SKM-1 (cell line): Measurements from ENCODE around the gene PCDH18.
"Not testable (repeated sequence)": the region's sequence is repeated elsewhere in the genome, so short reads cannot be mapped to it uniquely, and the experiment has no call there.

Experiments used
- DNase-seq: peaks from one replicate; lab custom pipeline; 2025; ENCODE audit not compliant: unreplicated experiment; lab: John Stamatoyannopoulos, UW

PCDH18 gene

GRCh38 chr4:137529432-137529831 is 2.9 kb downstream of the PCDH18 start:
- no peak for DNase-seq

GRCh38 chr4:137528673-137529072 is 3.6 kb downstream of the PCDH18 start:
- DNase-seq, result no peak

GRCh38 chr4:137526681-137527080 is 5.6 kb downstream of the PCDH18 start:
- DNase-seq, result no peak

- no peak for DNase-seq
Measured at GRCh38 chr4:137524725-137525369, 7.4 kb downstream of the PCDH18 start.

DNA sequence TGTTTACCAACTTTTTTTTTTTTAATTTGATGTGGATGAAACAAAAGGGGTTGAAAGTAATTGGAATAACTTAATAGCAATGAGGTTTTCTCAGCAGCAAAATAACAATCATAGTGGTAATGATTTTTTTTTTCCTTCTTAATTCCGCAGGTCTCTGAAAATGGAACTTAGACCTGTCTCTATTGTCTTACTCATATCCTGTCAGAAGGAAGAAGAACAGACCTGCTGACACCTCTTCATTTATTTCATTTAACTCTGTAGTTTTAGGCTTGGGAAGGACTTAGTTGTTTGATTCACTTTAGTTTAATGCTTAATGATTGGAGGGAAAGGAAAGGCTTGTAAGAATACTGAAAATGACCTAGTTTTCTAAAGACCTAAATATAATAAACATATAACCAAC is 9.0 kb downstream of the PCDH18 start:
- DNase-seq, result no peak

DNA sequence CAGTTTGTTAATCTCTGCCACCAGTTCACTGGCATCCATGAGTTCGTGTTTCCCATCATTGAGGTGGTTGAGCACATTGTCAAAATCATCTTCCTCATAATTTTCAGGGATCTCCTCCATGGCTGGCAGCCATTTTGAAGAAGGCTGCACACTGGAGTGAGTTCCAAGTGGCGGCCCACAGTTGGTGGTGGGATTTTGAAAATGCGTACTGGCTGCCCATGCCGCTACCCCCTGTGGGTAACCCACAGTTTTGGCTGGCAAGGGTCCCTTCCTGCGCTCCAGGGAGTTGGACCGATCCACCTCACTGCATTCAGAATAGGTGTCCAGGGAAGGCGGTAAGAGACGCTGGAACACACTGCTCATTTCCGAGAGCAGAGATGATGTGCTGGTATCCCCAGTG is 11.2 kb downstream of the PCDH18 start:
- DNase-seq, result no peak

DNA sequence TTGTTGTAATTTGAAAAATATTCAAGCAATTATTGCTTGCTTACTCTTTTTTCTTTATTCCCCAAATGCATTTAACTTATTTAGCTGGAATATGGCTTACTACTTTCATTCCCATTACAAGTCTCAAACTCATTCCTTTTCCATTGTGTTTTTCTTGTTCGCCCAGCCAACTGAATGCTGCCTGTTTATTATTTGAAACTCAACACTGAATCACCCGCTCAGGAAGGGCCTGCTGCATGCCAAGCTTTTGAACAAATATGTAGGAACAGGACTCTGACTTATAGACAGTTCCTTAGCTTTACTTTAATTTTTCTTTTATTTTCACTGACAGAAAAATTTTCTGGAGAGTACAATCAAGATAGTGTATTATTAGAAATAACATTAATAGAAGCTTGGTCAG is 12.9 kb downstream of the PCDH18 start:
- DNase-seq, result no peak

DNA sequence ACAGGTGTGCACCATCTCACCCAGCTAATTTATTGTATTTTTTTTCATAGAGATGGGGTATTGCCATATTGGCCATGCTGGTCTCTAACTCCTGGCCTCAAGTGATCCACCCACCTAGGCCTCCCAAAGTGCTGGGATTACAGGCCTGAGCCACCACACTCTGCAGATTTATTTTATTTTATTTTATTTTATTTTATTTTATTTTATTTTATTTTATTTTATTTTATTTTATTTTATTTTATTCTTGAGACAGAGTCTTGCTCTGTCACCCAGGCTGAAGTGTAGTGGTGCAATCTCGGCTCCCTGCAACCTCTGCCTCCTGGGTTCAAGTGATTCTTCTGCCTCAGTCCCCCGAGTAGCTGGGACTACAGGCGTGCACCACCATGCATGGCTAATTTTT is 15.0 kb downstream of the PCDH18 start:
- not testable (repeated sequence) for DNase-seq

- DNase-seq, result no peak
Measured at GRCh38 chr4:137514406-137515111, 17.7 kb downstream of the PCDH18 start.

DNA sequence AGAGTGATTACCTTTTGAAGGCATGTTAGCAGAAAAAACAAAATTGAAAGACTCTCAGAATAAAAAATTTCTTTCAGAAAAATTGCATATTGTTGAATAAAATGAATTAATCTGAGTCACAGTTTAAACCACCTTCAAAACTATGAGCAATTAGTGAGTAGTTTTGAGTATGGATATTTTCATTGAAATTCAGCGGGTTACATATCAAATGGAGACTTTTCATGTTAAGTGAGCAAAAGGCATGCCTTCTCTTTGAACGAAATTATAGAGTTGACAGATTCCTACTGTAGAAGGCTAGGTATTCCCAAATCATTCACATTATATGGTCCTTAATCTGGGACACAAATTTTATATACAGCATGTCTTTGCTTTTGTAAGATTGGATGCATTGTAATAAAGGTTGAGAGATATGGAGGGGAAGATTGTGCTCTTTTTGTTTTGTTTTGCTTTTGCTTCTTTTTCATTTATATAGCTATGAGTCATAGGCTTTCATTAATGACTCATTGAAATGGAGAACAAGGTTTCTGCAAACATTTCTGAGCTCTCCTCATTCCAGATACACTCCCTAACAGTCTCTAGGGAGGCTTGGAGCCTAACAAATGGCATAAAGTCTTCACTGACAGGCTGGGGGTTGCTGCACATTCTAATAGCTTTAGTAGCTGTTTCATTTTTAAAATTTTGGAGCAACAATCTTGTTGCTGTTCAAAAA is 21.6 kb downstream of the PCDH18 start:
- DNase-seq, result no peak

GRCh38 chr4:137509855-137510282 is 22.4 kb downstream of the PCDH18 start:
- no peak for DNase-seq

- no peak for DNase-seq
Measured at GRCh38 chr4:137502339-137503129, 29.8 kb downstream of the PCDH18 start.

GRCh38 chr4:137496267-137496666 is 36.0 kb downstream of the PCDH18 start:
- not testable (repeated sequence) for DNase-seq

DNA sequence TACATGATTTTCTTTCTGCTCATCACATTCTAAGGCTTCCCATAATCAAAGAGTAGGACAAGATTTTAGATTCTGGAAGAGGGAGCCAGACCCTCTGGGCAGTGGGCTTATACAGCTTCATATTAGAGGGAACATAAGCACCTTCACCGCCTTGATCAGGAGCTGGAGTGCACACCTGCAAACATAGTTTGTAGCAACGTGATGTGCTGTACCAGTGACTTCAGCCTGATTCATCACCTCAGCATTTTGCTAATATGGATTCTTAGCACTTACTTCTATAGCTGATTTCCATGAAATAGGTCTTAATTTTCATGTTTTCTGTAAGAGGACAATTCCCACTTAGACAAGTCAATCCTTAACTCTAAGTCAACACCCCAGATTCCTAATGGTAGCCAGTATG is 36.7 kb downstream of the PCDH18 start:
- no peak for DNase-seq

GRCh38 chr4:137483313-137483959 is 48.9 kb downstream of the PCDH18 start:
- not testable (repeated sequence) for DNase-seq

DNA sequence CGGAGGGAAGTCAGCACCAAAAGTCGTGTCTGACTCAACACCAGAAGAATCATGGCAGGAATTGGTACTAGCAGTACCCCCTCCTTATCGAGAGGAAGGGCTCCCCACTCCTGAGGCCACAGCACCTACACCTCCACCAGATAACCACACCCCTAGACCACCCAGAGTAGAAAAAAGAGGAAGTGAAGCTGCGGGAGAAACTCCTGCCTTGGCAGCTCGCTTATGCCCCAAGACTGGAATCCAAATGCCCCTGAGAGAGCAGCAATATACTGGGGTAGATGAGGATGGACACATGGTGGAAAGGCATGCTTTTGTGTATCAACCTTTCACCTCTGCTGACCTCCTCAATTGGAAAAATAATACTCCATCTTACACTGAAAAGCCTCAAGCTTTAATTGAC is 52.6 kb downstream of the PCDH18 start:
- not testable (repeated sequence) for DNase-seq

GRCh38 chr4:137476345-137476744 is 55.9 kb downstream of the PCDH18 start:
- no peak for DNase-seq

DNA sequence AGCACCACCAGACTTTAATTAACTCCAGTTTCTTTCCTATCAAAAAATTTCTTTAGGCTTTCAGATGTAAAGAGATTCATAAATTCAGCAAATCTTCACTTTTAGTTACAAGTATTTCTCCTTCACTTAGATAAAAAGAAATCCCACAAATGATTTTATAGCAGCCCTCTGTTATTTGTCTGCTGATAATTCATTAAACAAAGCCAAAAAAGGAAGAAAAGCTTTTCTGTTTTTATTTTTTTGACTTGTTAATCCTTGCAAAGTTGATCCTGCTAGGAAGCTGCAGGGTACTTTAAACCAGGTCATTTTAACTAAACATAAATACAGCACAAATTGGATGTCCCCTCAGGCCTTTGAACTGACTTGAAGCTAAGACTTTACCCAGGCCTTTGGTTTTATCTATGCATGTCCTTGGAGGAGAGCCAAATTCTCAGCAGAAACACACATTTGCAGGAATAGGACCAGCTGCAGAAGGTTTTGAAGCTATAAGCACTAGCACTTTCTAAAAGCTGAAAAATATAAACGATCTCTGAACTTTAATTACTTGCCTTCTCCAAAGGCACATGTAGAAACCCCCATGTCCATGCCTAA is 57.5 kb downstream of the PCDH18 start:
- DNase-seq, result no peak

GRCh38 chr4:137471895-137472294 is 60.4 kb downstream of the PCDH18 start:
- DNase-seq, result no peak

DNA sequence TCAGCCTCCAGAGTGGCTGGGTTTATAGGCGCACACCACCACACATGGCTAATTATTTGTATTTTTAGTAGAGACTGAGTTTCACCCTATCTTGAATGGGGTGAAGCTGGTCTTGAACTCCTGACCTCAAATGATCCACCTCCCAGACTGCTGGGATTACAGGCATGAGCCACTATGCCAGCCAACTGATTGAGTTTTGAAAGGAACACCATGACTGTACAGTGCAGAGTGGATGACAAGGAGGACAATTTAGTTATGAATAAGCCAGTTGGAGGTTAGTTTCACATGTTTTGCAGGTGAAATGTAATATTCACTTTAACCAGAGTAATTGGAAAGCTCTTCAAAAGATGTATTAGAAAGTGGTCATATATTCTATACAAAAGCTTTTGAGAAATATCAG is 60.8 kb downstream of the PCDH18 start:
- DNase-seq, result no peak
